HEK293 (cell line): ENCODE results near the gene MAP1LC3B2.
A peak's percentile ranks its signal among the peaks of the same experiment; 100 is the strongest.

Experiments
- FEZF1 ChIP-seq: fragments of 450-650 bp; formaldehyde crosslinking; IDR thresholded peaks from 2 replicates; pipeline ENCODE4 v1.5.1; 2016; ENCODE audit warnings: missing biosample characterization, missing genetic modification characterization
- HOXC10 ChIP-seq: sonication (generic); formaldehyde crosslinking; IDR thresholded peaks from 2 replicates; pipeline ENCODE4 v1.8.1; 2023; ENCODE audit warnings: mild to moderate bottlenecking, missing genetic modification reagents
- HOXD13 ChIP-seq: sonication (generic); formaldehyde crosslinking; IDR thresholded peaks from 2 replicates; pipeline ENCODE4 v1.8.0; 2022; ENCODE audit warnings: missing genetic modification reagents, borderline replicate concordance
- OSR2 ChIP-seq: fragments of 450-650 bp; formaldehyde crosslinking; IDR thresholded peaks from 2 replicates; pipeline ENCODE4 v1.5.1; 2016; ENCODE audit warnings: missing biosample characterization, missing genetic modification characterization
- ZNF10 ChIP-seq: fragments of 450-650 bp; formaldehyde crosslinking; IDR thresholded peaks from 2 replicates; pipeline ENCODE4 v1.5.1; 2017; ENCODE audit warnings: missing biosample characterization, missing genetic modification characterization
- ZNF114 ChIP-seq: fragments of 450-650 bp; formaldehyde crosslinking; IDR thresholded peaks from 2 replicates; pipeline ENCODE4 v1.5.0; 2017; ENCODE audit warnings: missing biosample characterization, missing genetic modification characterization
- ZNF169 ChIP-seq: fragments of 450-650 bp; formaldehyde crosslinking; IDR thresholded peaks from 2 replicates; pipeline ENCODE4 v1.5.1; 2016; ENCODE audit warnings: missing biosample characterization, missing genetic modification characterization
- ZNF174 ChIP-seq: fragments of 450-650 bp; formaldehyde crosslinking; IDR thresholded peaks from 2 replicates; pipeline ENCODE4 v1.5.0; 2017; ENCODE audit warnings: missing biosample characterization, mild to moderate bottlenecking, missing genetic modification characterization
- ZNF221 ChIP-seq: fragments of 450-650 bp; formaldehyde crosslinking; IDR thresholded peaks from 2 replicates; pipeline ENCODE4 v1.5.1; 2017; ENCODE audit warnings: missing biosample characterization, missing genetic modification characterization, borderline replicate concordance
- ZNF274 ChIP-seq, 2 experiments: fragments of 200-500 bp in 1 of 2; fragments of 450-650 bp in 1 of 2; sonication (Bioruptor generic) in 1 of 2; formaldehyde crosslinking in 1 of 2; IDR thresholded peaks; 2 replicates each; pipeline versions ENCODE4 v1.5.1 to v1.6.1; 2014 to 2016; ENCODE audit warnings: borderline replicate concordance in 1 of 2, inconsistent platforms in 1 of 2, low read length in 1 of 2, missing biosample characterization in 1 of 2, missing genetic modification characterization in 1 of 2
- ZNF341 ChIP-seq: fragments of 450-650 bp; formaldehyde crosslinking; IDR thresholded peaks from 2 replicates; pipeline ENCODE4; 2016; ENCODE audit warnings: low read depth, missing biosample characterization, missing genetic modification characterization
- ZNF626 ChIP-seq: fragments of 450-650 bp; sonication (Bioruptor Pico); formaldehyde crosslinking; IDR thresholded peaks from 2 replicates; pipeline ENCODE4 v1.5.1; 2018; ENCODE audit warnings: missing biosample characterization, missing genetic modification characterization, inconsistent platforms
- ZNF658 ChIP-seq: fragments of 450-650 bp; formaldehyde crosslinking; IDR thresholded peaks from 2 replicates; pipeline ENCODE4; 2016; ENCODE audit warnings: missing biosample characterization, missing genetic modification characterization
- ZNF664 ChIP-seq: fragments of 450-650 bp; formaldehyde crosslinking; IDR thresholded peaks from 2 replicates; pipeline ENCODE4 v1.5.1; 2016; ENCODE audit warnings: missing biosample characterization, missing genetic modification characterization
- TF ChIP-seq, protein P1 (sequence below): fragments of 450-650 bp; formaldehyde crosslinking; IDR thresholded peaks from 2 replicates; pipeline ENCODE4 v1.5.1; 2016; ENCODE audit warnings: missing biosample characterization, missing genetic modification characterization, borderline replicate concordance
- TF ChIP-seq, protein P2 (sequence below): fragments of 450-650 bp; formaldehyde crosslinking; IDR thresholded peaks from 2 replicates; pipeline ENCODE4 v1.5.1; 2016; ENCODE audit warnings: missing biosample characterization, missing genetic modification characterization
- TF ChIP-seq, protein P3 (sequence below): fragments of 450-650 bp; IDR thresholded peaks from 2 replicates; pipeline ENCODE4 v1.5.1; 2018; ENCODE audit warnings: missing biosample characterization, mild to moderate bottlenecking, missing genetic modification characterization
- TF ChIP-seq, protein P4 (sequence below): fragments of 450-650 bp; formaldehyde crosslinking; IDR thresholded peaks from 2 replicates; pipeline ENCODE4 v1.5.1; 2016; ENCODE audit warnings: missing biosample characterization, missing genetic modification characterization
- TF ChIP-seq, protein P5 (sequence below): fragments of 450-650 bp; formaldehyde crosslinking; IDR thresholded peaks from 2 replicates; pipeline ENCODE4 v1.5.1; 2016; ENCODE audit warnings: missing biosample characterization, missing genetic modification characterization
- TF ChIP-seq, protein P6 (sequence below): fragments of 450-650 bp; formaldehyde crosslinking; IDR thresholded peaks from 2 replicates; pipeline ENCODE4 v1.5.1; 2016; ENCODE audit warnings: missing biosample characterization, missing genetic modification characterization
- TF ChIP-seq, protein P7 (sequence below): fragments of 450-650 bp; formaldehyde crosslinking; IDR thresholded peaks from 2 replicates; pipeline ENCODE4 v1.5.1; 2016; ENCODE audit warnings: missing biosample characterization, missing genetic modification characterization

The MAP1LC3B2 gene

DNA sequence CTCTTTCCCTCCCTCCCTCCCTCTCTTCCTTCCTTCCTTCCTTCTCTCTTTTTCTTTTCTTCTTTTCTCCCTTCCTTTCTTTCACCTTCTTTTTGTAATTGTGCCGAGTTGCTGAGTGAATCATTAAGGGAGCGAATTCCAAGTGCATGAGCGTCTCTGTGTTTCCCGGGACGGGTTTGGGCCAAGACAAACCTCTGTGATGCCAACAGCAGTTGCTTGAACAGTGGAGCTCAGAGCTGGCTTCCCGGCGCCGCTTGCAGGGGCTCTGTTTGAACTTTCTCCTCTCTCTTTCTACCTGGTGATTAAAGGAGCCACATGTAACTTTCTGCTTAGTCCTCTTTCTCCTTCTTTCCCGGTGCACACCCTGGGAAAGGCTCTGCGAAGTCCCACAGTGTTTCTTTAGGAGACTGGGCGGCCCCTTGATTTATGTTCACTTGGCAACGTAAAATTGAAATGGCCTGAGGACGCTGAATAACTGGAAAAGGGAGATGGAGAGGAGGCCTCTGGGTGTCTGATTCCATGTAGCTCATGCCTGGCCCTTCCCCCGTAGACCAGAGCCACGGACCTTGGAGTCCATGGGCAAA lies 33.7 kb upstream of the MAP1LC3B2 start (continued):
- TF ChIP-seq, protein P1, sequence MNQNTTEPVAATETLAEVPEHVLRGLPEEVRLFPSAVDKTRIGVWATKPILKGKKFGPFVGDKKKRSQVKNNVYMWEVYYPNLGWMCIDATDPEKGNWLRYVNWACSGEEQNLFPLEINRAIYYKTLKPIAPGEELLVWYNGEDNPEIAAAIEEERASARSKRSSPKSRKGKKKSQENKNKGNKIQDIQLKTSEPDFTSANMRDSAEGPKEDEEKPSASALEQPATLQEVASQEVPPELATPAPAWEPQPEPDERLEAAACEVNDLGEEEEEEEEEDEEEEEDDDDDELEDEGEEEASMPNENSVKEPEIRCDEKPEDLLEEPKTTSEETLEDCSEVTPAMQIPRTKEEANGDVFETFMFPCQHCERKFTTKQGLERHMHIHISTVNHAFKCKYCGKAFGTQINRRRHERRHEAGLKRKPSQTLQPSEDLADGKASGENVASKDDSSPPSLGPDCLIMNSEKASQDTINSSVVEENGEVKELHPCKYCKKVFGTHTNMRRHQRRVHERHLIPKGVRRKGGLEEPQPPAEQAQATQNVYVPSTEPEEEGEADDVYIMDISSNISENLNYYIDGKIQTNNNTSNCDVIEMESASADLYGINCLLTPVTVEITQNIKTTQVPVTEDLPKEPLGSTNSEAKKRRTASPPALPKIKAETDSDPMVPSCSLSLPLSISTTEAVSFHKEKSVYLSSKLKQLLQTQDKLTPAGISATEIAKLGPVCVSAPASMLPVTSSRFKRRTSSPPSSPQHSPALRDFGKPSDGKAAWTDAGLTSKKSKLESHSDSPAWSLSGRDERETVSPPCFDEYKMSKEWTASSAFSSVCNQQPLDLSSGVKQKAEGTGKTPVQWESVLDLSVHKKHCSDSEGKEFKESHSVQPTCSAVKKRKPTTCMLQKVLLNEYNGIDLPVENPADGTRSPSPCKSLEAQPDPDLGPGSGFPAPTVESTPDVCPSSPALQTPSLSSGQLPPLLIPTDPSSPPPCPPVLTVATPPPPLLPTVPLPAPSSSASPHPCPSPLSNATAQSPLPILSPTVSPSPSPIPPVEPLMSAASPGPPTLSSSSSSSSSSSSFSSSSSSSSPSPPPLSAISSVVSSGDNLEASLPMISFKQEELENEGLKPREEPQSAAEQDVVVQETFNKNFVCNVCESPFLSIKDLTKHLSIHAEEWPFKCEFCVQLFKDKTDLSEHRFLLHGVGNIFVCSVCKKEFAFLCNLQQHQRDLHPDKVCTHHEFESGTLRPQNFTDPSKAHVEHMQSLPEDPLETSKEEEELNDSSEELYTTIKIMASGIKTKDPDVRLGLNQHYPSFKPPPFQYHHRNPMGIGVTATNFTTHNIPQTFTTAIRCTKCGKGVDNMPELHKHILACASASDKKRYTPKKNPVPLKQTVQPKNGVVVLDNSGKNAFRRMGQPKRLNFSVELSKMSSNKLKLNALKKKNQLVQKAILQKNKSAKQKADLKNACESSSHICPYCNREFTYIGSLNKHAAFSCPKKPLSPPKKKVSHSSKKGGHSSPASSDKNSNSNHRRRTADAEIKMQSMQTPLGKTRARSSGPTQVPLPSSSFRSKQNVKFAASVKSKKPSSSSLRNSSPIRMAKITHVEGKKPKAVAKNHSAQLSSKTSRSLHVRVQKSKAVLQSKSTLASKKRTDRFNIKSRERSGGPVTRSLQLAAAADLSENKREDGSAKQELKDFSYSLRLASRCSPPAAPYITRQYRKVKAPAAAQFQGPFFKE (tag by site-specific recombination): no peak
- TF ChIP-seq ZNF664 (tag by site-specific recombination) (no peak), ZNF658 (tag by site-specific recombination) (no peak), FEZF1 (tag by site-specific recombination) (peak; percentile 75), ZNF174 (no peak), ZNF169 (tag by site-specific recombination) (no peak), OSR2 (tag by site-specific recombination) (no peak), ZNF221 (tag by site-specific recombination) (no peak), ZNF341 (tag by site-specific recombination) (no peak), HOXC10 (CRISPR knock-in tag) (no peak), ZNF626 (tag by site-specific recombination) (no peak), ZNF274 (IDR thresholded peaks at IDR 0.05; ENCODE audit: low read length) (no peak), ZNF274 (tag by site-specific recombination; IDR thresholded peaks at IDR 0.05; ENCODE audit: borderline replicate concordance) (no peak), HOXD13 (no peak), ZNF114 (tag by site-specific recombination) (no peak), ZNF10 (no peak)
- TF ChIP-seq, protein P2, sequence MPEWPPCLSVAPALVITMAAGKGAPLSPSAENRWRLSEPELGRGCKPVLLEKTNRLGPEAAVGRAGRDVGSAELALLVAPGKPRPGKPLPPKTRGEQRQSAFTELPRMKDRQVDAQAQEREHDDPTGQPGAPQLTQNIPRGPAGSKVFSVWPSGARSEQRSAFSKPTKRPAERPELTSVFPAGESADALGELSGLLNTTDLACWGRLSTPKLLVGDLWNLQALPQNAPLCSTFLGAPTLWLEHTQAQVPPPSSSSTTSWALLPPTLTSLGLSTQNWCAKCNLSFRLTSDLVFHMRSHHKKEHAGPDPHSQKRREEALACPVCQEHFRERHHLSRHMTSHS (tag by site-specific recombination): no peak
- TF ChIP-seq, protein P3, sequence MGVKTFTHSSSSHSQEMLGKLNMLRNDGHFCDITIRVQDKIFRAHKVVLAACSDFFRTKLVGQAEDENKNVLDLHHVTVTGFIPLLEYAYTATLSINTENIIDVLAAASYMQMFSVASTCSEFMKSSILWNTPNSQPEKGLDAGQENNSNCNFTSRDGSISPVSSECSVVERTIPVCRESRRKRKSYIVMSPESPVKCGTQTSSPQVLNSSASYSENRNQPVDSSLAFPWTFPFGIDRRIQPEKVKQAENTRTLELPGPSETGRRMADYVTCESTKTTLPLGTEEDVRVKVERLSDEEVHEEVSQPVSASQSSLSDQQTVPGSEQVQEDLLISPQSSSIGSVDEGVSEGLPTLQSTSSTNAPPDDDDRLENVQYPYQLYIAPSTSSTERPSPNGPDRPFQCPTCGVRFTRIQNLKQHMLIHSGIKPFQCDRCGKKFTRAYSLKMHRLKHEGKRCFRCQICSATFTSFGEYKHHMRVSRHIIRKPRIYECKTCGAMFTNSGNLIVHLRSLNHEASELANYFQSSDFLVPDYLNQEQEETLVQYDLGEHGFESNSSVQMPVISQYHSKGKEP (tag by site-specific recombination): no peak
- TF ChIP-seq, protein P4, sequence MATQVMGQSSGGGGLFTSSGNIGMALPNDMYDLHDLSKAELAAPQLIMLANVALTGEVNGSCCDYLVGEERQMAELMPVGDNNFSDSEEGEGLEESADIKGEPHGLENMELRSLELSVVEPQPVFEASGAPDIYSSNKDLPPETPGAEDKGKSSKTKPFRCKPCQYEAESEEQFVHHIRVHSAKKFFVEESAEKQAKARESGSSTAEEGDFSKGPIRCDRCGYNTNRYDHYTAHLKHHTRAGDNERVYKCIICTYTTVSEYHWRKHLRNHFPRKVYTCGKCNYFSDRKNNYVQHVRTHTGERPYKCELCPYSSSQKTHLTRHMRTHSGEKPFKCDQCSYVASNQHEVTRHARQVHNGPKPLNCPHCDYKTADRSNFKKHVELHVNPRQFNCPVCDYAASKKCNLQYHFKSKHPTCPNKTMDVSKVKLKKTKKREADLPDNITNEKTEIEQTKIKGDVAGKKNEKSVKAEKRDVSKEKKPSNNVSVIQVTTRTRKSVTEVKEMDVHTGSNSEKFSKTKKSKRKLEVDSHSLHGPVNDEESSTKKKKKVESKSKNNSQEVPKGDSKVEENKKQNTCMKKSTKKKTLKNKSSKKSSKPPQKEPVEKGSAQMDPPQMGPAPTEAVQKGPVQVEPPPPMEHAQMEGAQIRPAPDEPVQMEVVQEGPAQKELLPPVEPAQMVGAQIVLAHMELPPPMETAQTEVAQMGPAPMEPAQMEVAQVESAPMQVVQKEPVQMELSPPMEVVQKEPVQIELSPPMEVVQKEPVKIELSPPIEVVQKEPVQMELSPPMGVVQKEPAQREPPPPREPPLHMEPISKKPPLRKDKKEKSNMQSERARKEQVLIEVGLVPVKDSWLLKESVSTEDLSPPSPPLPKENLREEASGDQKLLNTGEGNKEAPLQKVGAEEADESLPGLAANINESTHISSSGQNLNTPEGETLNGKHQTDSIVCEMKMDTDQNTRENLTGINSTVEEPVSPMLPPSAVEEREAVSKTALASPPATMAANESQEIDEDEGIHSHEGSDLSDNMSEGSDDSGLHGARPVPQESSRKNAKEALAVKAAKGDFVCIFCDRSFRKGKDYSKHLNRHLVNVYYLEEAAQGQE (tag by site-specific recombination): no peak
- TF ChIP-seq, protein P5, sequence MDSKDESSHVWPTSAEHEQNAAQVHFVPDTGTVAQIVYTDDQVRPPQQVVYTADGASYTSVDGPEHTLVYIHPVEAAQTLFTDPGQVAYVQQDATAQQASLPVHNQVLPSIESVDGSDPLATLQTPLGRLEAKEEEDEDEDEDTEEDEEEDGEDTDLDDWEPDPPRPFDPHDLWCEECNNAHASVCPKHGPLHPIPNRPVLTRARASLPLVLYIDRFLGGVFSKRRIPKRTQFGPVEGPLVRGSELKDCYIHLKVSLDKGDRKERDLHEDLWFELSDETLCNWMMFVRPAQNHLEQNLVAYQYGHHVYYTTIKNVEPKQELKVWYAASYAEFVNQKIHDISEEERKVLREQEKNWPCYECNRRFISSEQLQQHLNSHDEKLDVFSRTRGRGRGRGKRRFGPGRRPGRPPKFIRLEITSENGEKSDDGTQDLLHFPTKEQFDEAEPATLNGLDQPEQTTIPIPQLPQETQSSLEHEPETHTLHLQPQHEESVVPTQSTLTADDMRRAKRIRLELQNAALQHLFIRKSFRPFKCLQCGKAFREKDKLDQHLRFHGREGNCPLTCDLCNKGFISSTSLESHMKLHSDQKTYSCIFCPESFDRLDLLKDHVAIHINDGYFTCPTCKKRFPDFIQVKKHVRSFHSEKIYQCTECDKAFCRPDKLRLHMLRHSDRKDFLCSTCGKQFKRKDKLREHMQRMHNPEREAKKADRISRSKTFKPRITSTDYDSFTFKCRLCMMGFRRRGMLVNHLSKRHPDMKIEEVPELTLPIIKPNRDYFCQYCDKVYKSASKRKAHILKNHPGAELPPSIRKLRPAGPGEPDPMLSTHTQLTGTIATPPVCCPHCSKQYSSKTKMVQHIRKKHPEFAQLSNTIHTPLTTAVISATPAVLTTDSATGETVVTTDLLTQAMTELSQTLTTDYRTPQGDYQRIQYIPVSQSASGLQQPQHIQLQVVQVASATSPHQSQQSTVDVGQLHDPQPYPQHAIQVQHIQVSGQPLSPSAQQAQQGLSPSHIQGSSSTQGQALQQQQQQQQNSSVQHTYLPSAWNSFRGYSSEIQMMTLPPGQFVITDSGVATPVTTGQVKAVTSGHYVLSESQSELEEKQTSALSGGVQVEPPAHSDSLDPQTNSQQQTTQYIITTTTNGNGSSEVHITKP (tag by site-specific recombination): no peak
- TF ChIP-seq, protein P6, sequence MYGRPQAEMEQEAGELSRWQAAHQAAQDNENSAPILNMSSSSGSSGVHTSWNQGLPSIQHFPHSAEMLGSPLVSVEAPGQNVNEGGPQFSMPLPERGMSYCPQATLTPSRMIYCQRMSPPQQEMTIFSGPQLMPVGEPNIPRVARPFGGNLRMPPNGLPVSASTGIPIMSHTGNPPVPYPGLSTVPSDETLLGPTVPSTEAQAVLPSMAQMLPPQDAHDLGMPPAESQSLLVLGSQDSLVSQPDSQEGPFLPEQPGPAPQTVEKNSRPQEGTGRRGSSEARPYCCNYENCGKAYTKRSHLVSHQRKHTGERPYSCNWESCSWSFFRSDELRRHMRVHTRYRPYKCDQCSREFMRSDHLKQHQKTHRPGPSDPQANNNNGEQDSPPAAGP: no peak
- TF ChIP-seq, protein P7, sequence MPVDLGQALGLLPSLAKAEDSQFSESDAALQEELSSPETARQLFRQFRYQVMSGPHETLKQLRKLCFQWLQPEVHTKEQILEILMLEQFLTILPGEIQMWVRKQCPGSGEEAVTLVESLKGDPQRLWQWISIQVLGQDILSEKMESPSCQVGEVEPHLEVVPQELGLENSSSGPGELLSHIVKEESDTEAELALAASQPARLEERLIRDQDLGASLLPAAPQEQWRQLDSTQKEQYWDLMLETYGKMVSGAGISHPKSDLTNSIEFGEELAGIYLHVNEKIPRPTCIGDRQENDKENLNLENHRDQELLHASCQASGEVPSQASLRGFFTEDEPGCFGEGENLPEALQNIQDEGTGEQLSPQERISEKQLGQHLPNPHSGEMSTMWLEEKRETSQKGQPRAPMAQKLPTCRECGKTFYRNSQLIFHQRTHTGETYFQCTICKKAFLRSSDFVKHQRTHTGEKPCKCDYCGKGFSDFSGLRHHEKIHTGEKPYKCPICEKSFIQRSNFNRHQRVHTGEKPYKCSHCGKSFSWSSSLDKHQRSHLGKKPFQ (tag by site-specific recombination): no peak
